Keratinocyte (primary cell): ENCODE measurements around the gene SLC34A3. TPM values are rescaled to one million over a fixed set of nuclear protein-coding genes. Genes with fewer than 3 reads are reported as not detected.

Experiments used
- DNase-seq: peaks from one replicate; pipeline ENCODE4 v3.0.0-alpha.2; 2011; ENCODE audit warnings: low read depth, missing footprints, low spot score
- FAIRE-seq: peaks from 2 replicates; lab custom pipeline; 2011; peaks lifted over from hg19 to GRCh38; lab: Jason Lieb, UNC
- H2AFZ ChIP-seq: 2 replicates; pipeline ENCODE4 v1.6.0; 2012; ENCODE audit warnings: low read length, control low read depth, inconsistent platforms; ENCODE audit not compliant: control insufficient read depth
- H3K27ac ChIP-seq: 2 replicates; pipeline ENCODE4 v1.5.1; 2011; ENCODE audit warnings: low read length; ENCODE audit not compliant: control insufficient read depth, insufficient read depth
- H3K27me3 ChIP-seq: 3 replicates; pipeline ENCODE4 v1.6.0; 2011; ENCODE audit warnings: low read length; ENCODE audit not compliant: control insufficient read depth, insufficient read depth; ENCODE audit errors: extremely low read depth
- H3K36me3 ChIP-seq, 2 experiments: 2 replicates in 1 of 2; 3 replicates in 1 of 2; pipeline ENCODE4 v1.5.1; 2011; ENCODE audit warnings: low read length in 2 of 2, mild to moderate bottlenecking in 1 of 2; ENCODE audit not compliant: control insufficient read depth in 2 of 2, insufficient read depth in 2 of 2; ENCODE audit errors: extremely low read depth in 1 of 2
- H3K4me1 ChIP-seq: 3 replicates; pipeline ENCODE4 v1.5.1; 2011; ENCODE audit warnings: low read length; ENCODE audit not compliant: control insufficient read depth, insufficient read depth; ENCODE audit errors: extremely low read depth
- H3K4me2 ChIP-seq: 3 replicates; pipeline ENCODE4 v1.6.0; 2011; ENCODE audit warnings: low read depth, low read length; ENCODE audit not compliant: control insufficient read depth, insufficient read depth; ENCODE audit errors: extremely low read depth
- H3K4me3 ChIP-seq, 3 experiments: fragments of 200-600 bp in 1 of 3; sonication (generic) in 1 of 3; 2 replicates in 2 of 3; 3 replicates in 1 of 3; pipeline ENCODE4 v1.5.1; 2011 to 2016; ENCODE audit warnings: low read length in 3 of 3, mild to moderate bottlenecking in 3 of 3, control low read depth in 2 of 3, inconsistent platforms in 1 of 3, low read depth in 1 of 3, mixed read lengths in 1 of 3, mixed run types in 1 of 3, moderate library complexity in 1 of 3; ENCODE audit not compliant: control insufficient read depth in 2 of 3, insufficient read depth in 2 of 3; ENCODE audit errors: extremely low read depth in 1 of 3
- H3K79me2 ChIP-seq: 2 replicates; pipeline ENCODE4 v1.6.0; 2012; ENCODE audit warnings: low read length; ENCODE audit not compliant: control insufficient read depth, insufficient read depth
- H3K9ac ChIP-seq: 3 replicates; pipeline ENCODE4 v1.6.0; 2011; ENCODE audit warnings: low read length; ENCODE audit not compliant: control insufficient read depth, insufficient read depth; ENCODE audit errors: extremely low read depth
- H3K9me1 ChIP-seq: 3 replicates; pipeline ENCODE4 v1.6.0; 2011; ENCODE audit warnings: low read length; ENCODE audit not compliant: control insufficient read depth, insufficient read depth; ENCODE audit errors: extremely low read depth
- H3K9me3 ChIP-seq: 2 replicates; pipeline ENCODE4 v1.5.1; 2012; ENCODE audit warnings: low read depth, low read length; ENCODE audit not compliant: control insufficient read depth
- H4K20me1 ChIP-seq: 3 replicates; pipeline ENCODE4 v1.6.0; 2011; ENCODE audit warnings: low read length; ENCODE audit not compliant: control insufficient read depth, insufficient read depth; ENCODE audit errors: extremely low read depth
- CTCF ChIP-seq, 3 experiments: IDR thresholded peaks in 1 of 3; conservative IDR thresholded peaks in 1 of 3; optimal IDR thresholded peaks in 1 of 3; 2 replicates in 2 of 3; 3 replicates in 1 of 3; pipeline versions ENCODE3 to v1.5.1; 2011; ENCODE audit warnings: low read length in 3 of 3, mild to moderate bottlenecking in 3 of 3, moderate library complexity in 2 of 3, control low read depth in 1 of 3, inconsistent platforms in 1 of 3; ENCODE audit not compliant: insufficient read depth in 2 of 3; ENCODE audit errors: extremely low read depth in 1 of 3
- EZH2 ChIP-seq: IDR thresholded peaks from one replicate; pipeline ENCODE4 v1.6.1; 2012; ENCODE audit warnings: inconsistent platforms, mild to moderate bottlenecking, low read length, moderate library complexity
- dilution Hi-C: fragments of 300-500 bp; cut with MboI; formaldehyde crosslinking; loops from one replicate; pipeline ENCODE4 v1.7.0; 2020; ENCODE audit warnings: low sequenced_read_pairs; ENCODE audit not compliant: extremely low pct_ligation_motif_present
- polyA plus RNA-seq, 5 experiments: library from polyadenylated mRNA; depleted of rRNA in 3 of 5; stranded (reverse) in 3 of 5; stranded (forward) in 1 of 5; unstranded in 1 of 5; fragments of >200 nt; gene quantifications; 1 replicate in 1 of 5; 2 replicates in 3 of 5; 3 replicates in 1 of 5; pipeline versions ENCODE4 v1.2.1 to v1.2.3, GENCODE V29; 2011 to 2012; ENCODE audit warnings: missing spikeins in 2 of 5, low read depth in 1 of 5, low replicate concordance in 1 of 5

The SLC34A3 gene
- polyA plus RNA-seq, 1 donor (not counting 4 experiments of a cell fraction or from before 2014, with no cell fraction given), result not detected

GRCh38 chr9:137194909-137195308 is 35.8 kb upstream of the SLC34A3 start:
- H3K4me3 ChIP-seq, result peak overlapping the region in 1 of 3 experiments; percentile 12
- TF ChIP-seq EZH2 (no peak), CTCF (optimal IDR thresholded peaks at IDR 0.05 in 1 of 3, IDR thresholded peaks at IDR 0.05 in 1 of 3, conservative IDR thresholded peaks at IDR 0.05 in 1 of 3; ENCODE audit: extremely low read depth in 1 of 3, insufficient read depth in 2 of 3, low read length in 3 of 3) (no peak)
- peaks cover 3% of the 10 kb centered on the region for H3K9me1 ChIP-seq
- dilution Hi-C loops, result no loop called here
- peaks cover 7% of the 10 kb centered on the region for H4K20me1 ChIP-seq
- no peak for DNase-seq
- no peaks in the 10 kb centered on the region for H3K9me3 ChIP-seq
- H3K4me2 ChIP-seq, result peak overlapping the region; percentile 74
- H3K9ac ChIP-seq, result peak overlapping the region; percentile 28
- peaks cover 9 to 13% of the 10 kb centered on the region in 2 experiments for H3K36me3 ChIP-seq
- FAIRE-seq, result no peak
- H3K4me1 ChIP-seq, result peaks cover 33% of the 10 kb centered on the region
- no peak overlapping the region for H2AFZ ChIP-seq
- no peak overlapping the region for H3K27ac ChIP-seq
- H3K27me3 ChIP-seq, result peaks cover 3% of the 10 kb centered on the region
- peaks cover 12% of the 10 kb centered on the region for H3K79me2 ChIP-seq

- no peak for FAIRE-seq
- dilution Hi-C loops, result no loop called here
- DNase-seq, result no peak
- Histone ChIP-seq H3K9me3 (no peaks in the 10 kb centered on the region), H2AFZ (no peak overlapping the region), H4K20me1 (peaks cover 7% of the 10 kb centered on the region), H3K9me1 (peaks cover 3% of the 10 kb centered on the region), H3K4me2 (peak overlapping the region; percentile 74), H3K27me3 (peaks cover 3% of the 10 kb centered on the region), H3K27ac (no peak overlapping the region), H3K4me1 (peaks cover 31% of the 10 kb centered on the region), H3K79me2 (peaks cover 4% of the 10 kb centered on the region), H3K4me3 (no peak overlapping the region), H3K36me3 (peaks cover 7 to 8% of the 10 kb centered on the region in 2 experiments), H3K9ac (no peak overlapping the region)
- TF ChIP-seq CTCF (optimal IDR thresholded peaks at IDR 0.05 in 1 of 3, IDR thresholded peaks at IDR 0.05 in 1 of 3, conservative IDR thresholded peaks at IDR 0.05 in 1 of 3; ENCODE audit: extremely low read depth in 1 of 3, insufficient read depth in 2 of 3, low read length in 3 of 3) (no peak), EZH2 (no peak)
Observed at GRCh38 chr9:137195525-137196220, 35.0 kb upstream of the SLC34A3 start.
